GM12878 (cell line): Measurements from ENCODE around the gene EPN3. TPM values are rescaled to one million over a fixed set of nuclear protein-coding genes. Genes with fewer than 3 reads are reported as not detected.

ENCODE experiments used
- ATAC-seq: fragments of 200-7000 bp; cut with Tn5 transposase; 3 replicates; pipeline ENCODE4 v1.9.1; 2020; ENCODE audit warnings: mild to moderate bottlenecking, moderate library complexity
- BruUV-seq: library from RNA; stranded (reverse); fragments of 400-500 nt; replicated peaks from 2 replicates; lab custom pipeline; 2021; lab: Mats Ljungman, UMichigan
- CTCF ChIA-PET: fragments of 300-600 bp; sonication (Branson Sonifier 250); formaldehyde crosslinking; extraction: SDS; loops from one replicate; lab custom pipeline; 2021; ENCODE audit warnings: inconsistent platforms; lab: Yijun Ruan, JAX
- POLR2A ChIA-PET: fragments of 350-600 bp; formaldehyde crosslinking; extraction: SDS; loops from one replicate; lab custom pipeline; 2021; ENCODE audit warnings: inconsistent platforms; lab: Charles Lee
- RAD21 ChIA-PET: fragments of 300-600 bp; sonication (Branson Sonifier 250); formaldehyde crosslinking; loops from one replicate; lab custom pipeline; 2023; ENCODE audit warnings: antibody characterized with exemption; ENCODE audit not compliant: unreplicated experiment; lab: Charles Lee
- SMC1A ChIA-PET: fragments of 300-600 bp; sonication (Branson Sonifier 250); formaldehyde crosslinking; loops from one replicate; lab custom pipeline; 2023; ENCODE audit not compliant: unreplicated experiment, uncharacterized antibody; lab: Charles Lee
- DNase-seq: peaks from one replicate; pipeline ENCODE4 v3.0.0-alpha.2; 2011; ENCODE audit warnings: low read depth, low spot score
- FAIRE-seq: peaks from 3 replicates; lab custom pipeline; 2011; peaks lifted over from hg19 to GRCh38; lab: Jason Lieb, UNC
- H2AFZ ChIP-seq: 2 replicates; pipeline ENCODE4 v1.6.0; 2011; ENCODE audit warnings: low read depth, low read length, control low read depth; ENCODE audit not compliant: control insufficient read depth
- H3K27ac ChIP-seq: 2 replicates; pipeline ENCODE4 v1.5.1; 2011; ENCODE audit warnings: control low read depth; ENCODE audit not compliant: control insufficient read depth, insufficient read depth
- H3K27me3 ChIP-seq, 2 experiments: replicated peaks in 1 of 2; 2 replicates each; pipeline versions ENCODE4 v1.6.0 to v1.6.1; 2011; ENCODE audit warnings: low read length in 1 of 2; ENCODE audit not compliant: control insufficient read depth in 2 of 2, insufficient read depth in 2 of 2
- H3K36me3 ChIP-seq, 2 experiments: 2 replicates each; pipeline ENCODE4 v1.5.1; 2011; ENCODE audit warnings: low read length in 1 of 2; ENCODE audit not compliant: control insufficient read depth in 2 of 2, insufficient read depth in 2 of 2
- H3K4me1 ChIP-seq: 2 replicates; pipeline ENCODE4 v1.6.1; 2011; ENCODE audit warnings: mild to moderate bottlenecking, low read length, moderate library complexity, mixed read lengths; ENCODE audit not compliant: control insufficient read depth, insufficient read depth
- H3K4me2 ChIP-seq: 2 replicates; pipeline ENCODE4 v1.6.0; 2011; ENCODE audit warnings: control low read depth; ENCODE audit not compliant: control insufficient read depth, insufficient read depth
- H3K4me3 ChIP-seq: fragments of 200-600 bp; sonication (generic); 2 replicates; pipeline ENCODE4 v1.5.1; 2016
- H3K79me2 ChIP-seq: 2 replicates; pipeline ENCODE4 v1.6.0; 2011; ENCODE audit warnings: low read length; ENCODE audit not compliant: control insufficient read depth, insufficient read depth
- H3K9ac ChIP-seq: 2 replicates; pipeline ENCODE4 v1.8.0; 2011; ENCODE audit warnings: low read length, control low read depth, mixed read lengths; ENCODE audit not compliant: control insufficient read depth, insufficient read depth
- H3K9me3 ChIP-seq: replicated peaks from 3 replicates; pipeline ENCODE4 v1.5.1; 2011; ENCODE audit warnings: mild to moderate bottlenecking, low read length; ENCODE audit not compliant: control insufficient read depth, insufficient read depth
- H4K20me1 ChIP-seq: 2 replicates; pipeline ENCODE4 v1.6.0; 2011; ENCODE audit not compliant: control insufficient read depth, insufficient read depth
- E2F4 ChIP-seq: IDR thresholded peaks from 2 replicates; pipeline ENCODE4 v1.6.1; 2012; ENCODE audit warnings: low read depth, low read length, improper control_type of control experiment
- FOXK2 ChIP-seq: fragments of 450-650 bp; IDR thresholded peaks from 2 replicates; pipeline ENCODE4 v1.6.1; 2017; ENCODE audit warnings: mild to moderate bottlenecking, moderate library complexity
- JUNB ChIP-seq: IDR thresholded peaks from 2 replicates; pipeline ENCODE4 v1.6.1; 2016; ENCODE audit warnings: antibody characterized with exemption, mild to moderate bottlenecking
- KAT2A ChIP-seq: conservative IDR thresholded peaks from 2 replicates; pipeline ENCODE4 v1.6.1; 2011; ENCODE audit warnings: low read depth, low read length; ENCODE audit not compliant: control insufficient read depth
- MEF2A ChIP-seq: IDR thresholded peaks from 2 replicates; pipeline ENCODE4 v1.6.1; 2011; ENCODE audit warnings: low read depth, mild to moderate bottlenecking, low read length, moderate library complexity; ENCODE audit not compliant: insufficient read depth
- MTA3 ChIP-seq: IDR thresholded peaks from 2 replicates; pipeline ENCODE4 v1.6.1; 2012; ENCODE audit warnings: low read length, inconsistent platforms, borderline replicate concordance
- NFIC ChIP-seq: IDR thresholded peaks from 2 replicates; pipeline ENCODE4 v1.6.1; 2012; ENCODE audit warnings: low read depth, mild to moderate bottlenecking, inconsistent platforms, low read length, moderate library complexity
- POU2F2 ChIP-seq: IDR thresholded peaks from 3 replicates; pipeline ENCODE4 v1.6.1; 2011; ENCODE audit warnings: low read depth, mild to moderate bottlenecking, low read length, borderline replicate concordance
- SKIL ChIP-seq: fragments of 450-650 bp; IDR thresholded peaks from 2 replicates; pipeline ENCODE4 v1.6.1; 2017; ENCODE audit warnings: mild to moderate bottlenecking, low read depth, inconsistent platforms; ENCODE audit not compliant: poor library complexity, severe bottlenecking
- SMAD1 ChIP-seq: fragments of 450-650 bp; IDR thresholded peaks from 2 replicates; pipeline ENCODE4 v1.6.1; 2018; ENCODE audit warnings: mild to moderate bottlenecking, low read depth; ENCODE audit not compliant: partially characterized antibody
- SREBF1 ChIP-seq: IDR thresholded peaks from 2 replicates; pipeline ENCODE4 v1.6.1; 2012; ENCODE audit warnings: mild to moderate bottlenecking, low read length
- ZBED1 ChIP-seq: IDR thresholded peaks from 2 replicates; pipeline ENCODE4 v1.6.1; 2016; ENCODE audit warnings: borderline replicate concordance
- ZBTB40 ChIP-seq: fragments of 450-650 bp; IDR thresholded peaks from 2 replicates; pipeline ENCODE4 v1.6.1; 2016; ENCODE audit warnings: mild to moderate bottlenecking, moderate library complexity, borderline replicate concordance
- WGBS: methylation state at CpG from one replicate; pipeline ENCODE4 v1.1.6; 2016; ENCODE audit warnings: low lambda C conversion rate; ENCODE audit not compliant: insufficient replicate concordance, insufficient coverage; ENCODE audit errors: missing lambda C conversion rate; 5-methylcytosine and 5-hydroxymethylcytosine counted together
- in situ Hi-C: fragments of 300-500 bp; cut with MboI; formaldehyde crosslinking; loops from 9 replicates; pipeline ENCODE4 v1.14.3; 2018; ENCODE audit warnings: mixed read lengths
- intact Hi-C: fragments of 100-400 bp; cut with micrococcal nuclease; formaldehyde crosslinking; loops from one replicate; pipeline ENCODE4 v1.14.2; 2022; ENCODE audit not compliant: unreplicated experiment
- polyA plus RNA-seq, 11 experiments: library from polyadenylated mRNA; depleted of rRNA in 4 of 11; unstranded in 6 of 11; stranded (reverse) in 5 of 11; fragments of >200 nt; fragmentation: Nextera tagmentation in 4 of 11; fragmentation: Illumina TruSeq in 1 of 11; extraction: Ambion mirVana in 4 of 11; extraction: Trizol in 1 of 11; gene quantifications; 1 replicate in 1 of 11; 2 replicates in 10 of 11; pipeline versions ENCODE4 v1.2.1 to v1.2.3, GENCODE V29; 2011 to 2016; ENCODE audit warnings: inconsistent platforms in 2 of 11, missing spikeins in 2 of 11, low read depth in 1 of 11
- total RNA-seq, 4 experiments: library from RNA; depleted of rRNA in 3 of 4; stranded (reverse); fragments of >200 nt in 3 of 4; fragmentation: Illumina TruSeq in 1 of 4; extraction: Trizol in 1 of 4; gene quantifications; 2 replicates each; pipeline versions ENCODE4 v1.2.1 to v1.2.3, GENCODE V29; 2013 to 2021

Gene EPN3
- total and polyA plus RNA-seq, 10 of the 15 experiments (the other 5 are each of a cell fraction or from before 2014, with no cell fraction given): 0.04 to 0.07 TPM; not detected in 8

GRCh38 chr17:50533185-50533584 lies 650 bp downstream of the EPN3 start:
- H3K4me3 ChIP-seq: no peak overlapping the region
- ChIA-PET SMC1A (interaction anchor here (1.6 kb wide), 1 partner anchor 49 kb away, joined by 6 read pairs; no protein-coding TSS in a partner anchor), POLR2A (no interaction called here)
- no peak overlapping the region for H3K27ac ChIP-seq
- H3K79me2 ChIP-seq: no peaks in the 10 kb centered on the region
- no peaks in the 10 kb centered on the region for H4K20me1 ChIP-seq
- H3K9ac ChIP-seq: no peak overlapping the region
- no peak overlapping the region for H3K4me2 ChIP-seq
- TF ChIP-seq JUNB (no peak), SMAD1 (no peak), ZBTB40 (no peak), E2F4 (no peak), MEF2A (no peak), ZBED1 (no peak), MTA3 (no peak), SREBF1 (no peak), POU2F2 (no peak), NFIC (no peak), KAT2A (no peak), FOXK2 (no peak), SKIL (no peak)
- TF ChIP-seq, all 136 proteins: peak for 0
- in situ Hi-C loops (no loop called here), intact Hi-C loops (no loop called here)
- FAIRE-seq (no peak), ATAC-seq (no peak), DNase-seq (no peak)
- Histone ChIP-seq H3K36me3 (no peaks in the 10 kb centered on the region), H2AFZ (no peak overlapping the region), H3K4me1 (no peaks in the 10 kb centered on the region), H3K9me3 (no peaks in the 10 kb centered on the region), H3K27me3 (peaks cover 16 to 19% of the 10 kb centered on the region in 2 experiments)
- ChIA-PET RAD21 (no interaction called here), CTCF (no interaction called here)
- no TSS peak for BruUV-seq
- WGBS: 0% methylated on average over 5 of the region's 5 CpGs
